ENCODE results near the gene ELP5.

ELP5 gene

GRCh38 chr17:7289256-7290032, 37.4 kb downstream of the ELP5 start:
- DNase-seq: no peak
- TF ChIP-seq GATA1 (IDR thresholded peaks at IDR 0.05; ENCODE audit: low read depth, low read length): no peak
- TF ChIP-seq POLR2A (IDR thresholded peaks at IDR 0.05; ENCODE audit: low read length): peak; percentile 23

- DNase-seq: no peak
- TF ChIP-seq POLR2A (IDR thresholded peaks at IDR 0.05; ENCODE audit: low read length): peak; percentile 10
- TF ChIP-seq GATA1 (IDR thresholded peaks at IDR 0.05; ENCODE audit: low read depth, low read length): no peak
Measured at GRCh38 chr17:7290166-7290565, 38.2 kb downstream of the ELP5 start.

GRCh38 chr17:7290685-7291084, 38.7 kb downstream of the ELP5 start:
- DNase-seq: no peak
- TF ChIP-seq GATA1 (IDR thresholded peaks at IDR 0.05; ENCODE audit: low read depth, low read length) (no peak), POLR2A (IDR thresholded peaks at IDR 0.05; ENCODE audit: low read length) (no peak)

GRCh38 chr17:7292194-7292593, 40.2 kb downstream of the ELP5 start:
- TF ChIP-seq GATA1 (IDR thresholded peaks at IDR 0.05; ENCODE audit: low read depth, low read length): no peak
- TF ChIP-seq POLR2A (IDR thresholded peaks at IDR 0.05; ENCODE audit: low read length): peak; percentile 23
- DNase-seq: no peak

- no peak for DNase-seq
- TF ChIP-seq GATA1 (IDR thresholded peaks at IDR 0.05; ENCODE audit: low read depth, low read length) (no peak), POLR2A (IDR thresholded peaks at IDR 0.05; ENCODE audit: low read length) (peak; percentile 6)
Measured at GRCh38 chr17:7292729-7293128, 40.7 kb downstream of the ELP5 start.

- no peak for TF ChIP-seq POLR2A (IDR thresholded peaks at IDR 0.05; ENCODE audit: low read length)
- TF ChIP-seq GATA1 (IDR thresholded peaks at IDR 0.05; ENCODE audit: low read depth, low read length): no peak
- DNase-seq: no peak
Measured at GRCh38 chr17:7293159-7293558, 41.1 kb downstream of the ELP5 start.

- DNase-seq: peak; percentile 47 to 62
Measured at GRCh38 chr17:7293816-7294613, 42.0 kb downstream of the ELP5 start.

GRCh38 chr17:7294614-7295153, 42.7 kb downstream of the ELP5 start, which contains the start of gene YBX2:
YBX2 (minus strand) TSS chr17:7294639; CDS start chr17:7294500, 139 bp downstream.
- TF ChIP-seq POLR2A (IDR thresholded peaks at IDR 0.05; ENCODE audit: low read length) (no peak), GATA1 (IDR thresholded peaks at IDR 0.05; ENCODE audit: low read depth, low read length) (no peak)
- DNase-seq: peak; percentile 76 to 80

More at GRCh38 chr17:7293816-7294613, 42.0 kb downstream of the ELP5 start:
- no peak for TF ChIP-seq GATA1 (IDR thresholded peaks at IDR 0.05; ENCODE audit: low read depth, low read length)
- no peak for TF ChIP-seq POLR2A (IDR thresholded peaks at IDR 0.05; ENCODE audit: low read length)

- TF ChIP-seq GATA1 (IDR thresholded peaks at IDR 0.05; ENCODE audit: low read depth, low read length) (no peak), POLR2A (IDR thresholded peaks at IDR 0.05; ENCODE audit: low read length) (no peak)
- no peak for DNase-seq
Measured at GRCh38 chr17:7295230-7296180, 43.5 kb downstream of the ELP5 start.

- peak; percentile 84 to 90 for DNase-seq
- TF ChIP-seq POLR2A (IDR thresholded peaks at IDR 0.05; ENCODE audit: low read length) (no peak), GATA1 (IDR thresholded peaks at IDR 0.05; ENCODE audit: low read depth, low read length) (no peak)
Measured at GRCh38 chr17:7296189-7296861, 44.3 kb downstream of the ELP5 start.

- no peak for DNase-seq
- no peak for TF ChIP-seq POLR2A (IDR thresholded peaks at IDR 0.05; ENCODE audit: low read length)
- no peak for TF ChIP-seq GATA1 (IDR thresholded peaks at IDR 0.05; ENCODE audit: low read depth, low read length)
Measured at GRCh38 chr17:7304179-7304578, 52.2 kb downstream of the ELP5 start.

GRCh38 chr17:7306911-7307685, 55.1 kb downstream of the ELP5 start, which contains the start of gene EIF5A:
EIF5A (plus strand) TSS chr17:7307628; CDS start chr17:7309636, 2,008 bp downstream.
- DNase-seq: peak; percentile 100
- no peak for TF ChIP-seq GATA1 (IDR thresholded peaks at IDR 0.05; ENCODE audit: low read depth, low read length)
- peak; percentile 95 for TF ChIP-seq POLR2A (IDR thresholded peaks at IDR 0.05; ENCODE audit: low read length)
